Hematopoietic multipotent progenitor cell treated with erythropoietin and hydrocortisone succinate and interleukin-3 and kit ligand, for 8 days (in vitro differentiated cells): Measurements from ENCODE around the gene SNTA1.
"Not testable (repeated sequence)": the region's sequence is repeated elsewhere in the genome, so short reads cannot be mapped to it uniquely, and the experiment has no call there.

Source experiments
- DNase-seq: peaks from one replicate; pipeline ENCODE4 v3.0.0-alpha.2; 2015

Gene SNTA1

DNA sequence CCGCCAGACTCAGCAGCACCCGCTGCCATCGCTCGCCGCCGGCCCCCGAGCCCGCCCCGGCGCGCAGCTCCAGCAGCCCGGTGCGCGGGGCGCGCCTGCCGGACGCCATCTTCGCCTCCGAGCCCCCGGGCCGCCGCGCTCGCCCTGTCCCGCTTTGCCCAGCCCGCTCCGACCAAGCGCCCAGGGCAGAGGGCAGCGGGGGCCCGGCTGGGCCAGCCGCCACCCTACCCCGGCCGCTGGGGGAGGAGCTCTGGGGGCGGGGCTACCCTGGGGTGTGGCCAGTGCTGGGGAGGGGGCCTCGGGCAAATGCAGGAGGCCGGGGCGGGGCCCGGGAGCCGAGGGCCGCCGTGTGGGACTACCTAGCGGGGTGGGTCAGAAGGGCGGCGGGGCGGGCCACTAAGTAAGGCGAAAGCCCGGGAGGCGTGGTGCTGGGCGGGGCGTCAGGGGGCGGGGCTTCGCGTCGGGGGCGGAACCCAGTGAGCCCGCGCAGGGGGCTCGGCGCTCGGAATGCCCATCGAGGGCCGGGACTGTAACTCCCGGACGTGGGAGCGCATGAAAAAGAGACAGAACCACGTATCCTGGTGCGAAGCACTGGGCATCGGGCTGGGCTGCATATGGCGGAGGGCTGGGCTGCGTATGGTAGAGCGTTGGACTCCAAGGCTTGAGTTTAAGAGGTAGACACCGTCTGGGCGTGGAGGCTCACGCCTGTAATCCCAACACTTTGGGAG is at the start of gene SNTA1:
SNTA1 (minus strand) TSS at position 252 of the 728 bp plus-strand sequence; CDS start at position 109, 143 bp downstream.
- DNase-seq: peak; percentile 63

DNA sequence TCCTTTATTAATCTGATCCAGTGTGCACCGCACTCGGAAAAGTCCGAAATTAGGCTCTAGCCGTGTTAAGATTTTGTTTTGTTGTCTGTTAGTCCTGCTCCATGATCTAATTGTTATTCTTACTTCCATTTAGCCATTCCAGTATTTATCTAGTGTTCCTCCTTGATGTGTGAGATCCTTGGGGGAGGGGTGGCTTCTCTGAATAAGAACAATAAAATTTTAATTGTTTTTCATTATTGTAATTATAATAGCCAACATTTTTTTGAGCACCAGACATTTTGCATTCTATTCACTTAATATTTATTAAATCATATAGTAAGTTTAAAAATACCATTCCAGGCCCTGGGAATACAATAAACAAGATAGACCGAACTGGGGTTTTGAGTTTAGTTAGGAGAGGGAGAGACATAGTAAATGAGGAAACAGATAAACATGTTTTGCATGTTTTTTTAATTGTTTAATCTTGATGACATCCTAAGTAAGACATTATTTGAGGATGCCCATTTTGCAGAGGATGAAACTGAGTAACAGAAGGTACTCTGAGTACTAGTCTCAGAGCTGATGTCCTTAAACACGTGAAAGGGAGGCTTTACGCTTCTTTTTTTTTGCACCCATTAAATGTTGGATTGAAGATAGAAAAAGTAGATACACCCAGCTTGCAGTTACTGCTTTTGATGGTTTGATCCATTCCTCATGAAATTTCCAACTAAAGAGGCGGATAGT is 47.5 kb upstream of the SNTA1 start:
- DNase-seq: peak; percentile 15

DNA sequence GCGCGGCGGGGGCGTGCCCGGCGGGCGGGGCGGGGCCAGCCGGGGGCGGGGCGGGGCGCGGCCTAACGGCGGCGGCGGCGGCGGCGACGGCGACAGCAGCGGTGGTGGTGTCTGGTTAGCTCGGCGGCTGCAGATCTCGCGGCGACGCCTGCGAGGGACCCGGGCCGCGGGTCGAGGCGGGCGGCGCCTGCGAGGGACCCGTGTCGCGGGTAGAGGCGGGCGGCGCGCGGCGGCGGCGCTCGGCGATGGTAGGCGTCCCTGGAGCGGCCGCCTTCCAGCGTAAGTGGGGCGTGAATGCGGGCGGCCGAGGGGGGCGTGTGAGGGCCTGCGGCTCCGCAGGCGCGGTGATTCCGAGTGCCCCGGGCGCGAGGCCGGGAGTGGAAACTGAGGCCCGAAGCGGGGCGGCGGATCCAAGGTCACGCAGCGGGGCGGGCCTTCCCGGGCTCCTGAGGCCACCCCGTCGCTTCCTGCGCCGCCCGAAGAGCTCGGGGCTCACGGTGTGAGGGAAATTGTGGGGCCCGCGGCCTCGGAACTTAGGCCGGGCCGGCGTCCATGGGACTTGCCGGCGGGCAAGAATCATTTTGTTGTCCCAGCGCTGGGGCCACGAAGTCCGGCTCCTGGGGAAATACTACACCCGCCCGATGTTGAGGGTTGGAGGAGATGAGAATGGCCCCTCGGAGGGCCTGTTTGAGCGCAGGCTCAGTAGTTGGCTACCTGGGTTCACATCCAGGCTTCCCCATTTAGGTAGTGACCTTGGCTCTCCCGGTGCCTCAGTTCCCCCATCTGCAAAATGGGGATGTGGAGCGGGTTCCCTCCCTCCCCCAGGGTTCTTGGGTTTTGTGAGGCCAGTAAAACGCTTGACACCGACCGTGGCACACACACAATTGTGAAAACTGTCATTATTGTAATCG is 46.7 kb upstream of the SNTA1 start, which contains the start of gene CBFA2T2:
CBFA2T2 (plus strand) TSS at position 74 of the 911 bp plus-strand sequence; CDS start at position 246, 172 bp downstream.
- peak; percentile 54 for DNase-seq

DNA sequence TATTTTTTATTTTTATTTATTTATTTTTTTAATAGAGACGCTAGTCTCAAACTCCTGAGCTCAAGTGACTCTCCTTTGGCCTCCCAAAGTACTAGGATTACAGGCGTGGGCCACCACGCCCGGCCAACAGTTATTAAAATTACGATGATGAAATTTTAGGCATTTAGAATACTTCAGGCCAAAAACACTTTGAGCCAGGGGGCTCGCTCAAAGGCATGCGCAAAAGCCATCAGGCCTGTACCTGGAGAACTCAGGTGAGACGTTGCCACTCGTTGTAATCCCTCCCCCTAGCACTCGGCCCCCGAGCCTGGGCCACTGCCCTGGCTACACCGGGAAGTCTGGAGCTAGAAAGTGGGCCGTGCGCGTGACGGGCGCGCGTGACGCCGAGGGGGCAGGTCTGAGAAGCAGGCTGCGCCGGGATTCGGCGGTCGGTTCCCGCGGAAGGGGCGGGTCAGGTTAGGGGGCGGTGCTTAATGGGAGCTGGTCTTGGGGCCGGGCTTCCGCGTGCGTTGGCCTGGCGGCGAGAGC is 46.0 kb upstream of the SNTA1 start:
- peak; percentile 96 for DNase-seq

DNA sequence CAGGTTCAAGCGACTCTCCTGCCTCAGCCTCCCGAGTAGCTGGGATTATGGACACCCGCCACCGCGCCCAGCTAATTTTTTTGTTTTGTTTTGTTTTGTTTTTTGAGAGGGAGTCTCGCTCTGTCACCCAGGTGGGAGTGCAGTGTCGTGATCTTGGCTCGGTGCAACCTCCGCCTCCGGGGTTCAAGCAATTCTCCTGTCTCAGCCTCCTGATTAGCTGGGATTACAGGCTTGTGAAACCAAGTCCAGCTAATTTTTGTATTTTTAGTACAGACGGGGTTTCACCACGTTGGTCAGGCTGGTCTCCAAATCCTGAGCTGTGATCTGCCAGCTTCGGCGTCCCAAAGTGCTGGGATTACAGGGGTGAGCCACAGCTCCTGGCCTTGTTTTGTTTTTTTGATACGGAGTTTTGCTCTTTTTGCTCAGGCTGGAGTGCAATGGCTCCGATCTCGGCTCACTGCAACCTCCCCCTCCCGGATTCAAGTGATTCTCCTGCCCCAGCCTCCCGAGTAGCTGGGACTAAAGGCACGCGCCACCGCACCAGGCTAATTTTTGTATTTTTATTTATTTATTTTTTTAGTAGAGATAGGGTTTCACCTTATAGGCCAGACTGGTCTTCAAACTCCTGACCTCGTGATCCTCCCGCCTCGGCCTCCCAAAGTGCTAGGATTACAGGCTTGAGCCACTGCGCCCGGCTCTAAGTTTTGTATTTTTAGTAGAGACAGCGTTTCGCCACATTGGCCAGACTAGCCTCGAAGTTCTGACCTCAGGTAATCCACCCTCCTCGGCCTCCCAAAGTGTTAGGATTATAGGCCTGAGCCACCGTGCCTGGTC is 45.3 kb upstream of the SNTA1 start:
- not testable (repeated sequence) for DNase-seq

DNA sequence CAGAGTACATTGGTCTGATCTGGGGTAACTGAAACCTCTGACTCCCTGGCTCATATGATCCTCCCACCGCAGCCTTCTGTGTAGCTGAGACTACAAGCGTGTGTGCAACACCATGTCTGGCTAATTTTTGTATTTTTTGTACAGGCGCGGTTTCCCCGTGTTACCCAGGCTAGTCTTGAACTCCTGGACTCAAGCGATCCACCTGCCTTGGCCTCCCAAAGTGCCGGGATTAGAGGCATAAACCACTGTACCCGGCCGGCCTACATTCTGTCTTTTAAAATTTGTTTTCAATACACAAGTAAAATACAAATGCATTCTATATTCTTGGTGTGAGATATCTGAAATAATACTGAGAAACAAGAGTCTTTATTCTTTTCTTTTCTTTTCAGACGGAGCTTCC is 44.6 kb upstream of the SNTA1 start:
- no peak for DNase-seq

DNA sequence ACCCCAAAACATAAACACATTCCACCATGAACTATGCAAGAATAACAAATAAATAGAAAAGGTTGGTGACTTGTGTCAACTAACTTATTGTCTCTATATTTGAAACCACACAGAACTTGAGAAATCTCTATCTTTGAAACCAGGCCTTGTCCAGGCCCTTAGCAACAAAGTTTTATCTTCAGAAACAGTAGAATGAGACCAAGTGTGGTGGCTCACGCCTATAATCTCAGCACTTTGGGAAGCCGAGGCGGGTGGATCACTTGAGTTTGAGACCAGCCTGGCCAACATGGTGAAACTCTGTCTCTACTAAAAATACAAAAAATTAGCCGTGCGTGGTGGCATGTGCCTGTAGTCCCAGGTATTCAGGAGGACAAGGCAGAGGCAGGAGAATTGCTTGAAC is 39.6 kb upstream of the SNTA1 start:
- peak; percentile 55 for DNase-seq

DNA sequence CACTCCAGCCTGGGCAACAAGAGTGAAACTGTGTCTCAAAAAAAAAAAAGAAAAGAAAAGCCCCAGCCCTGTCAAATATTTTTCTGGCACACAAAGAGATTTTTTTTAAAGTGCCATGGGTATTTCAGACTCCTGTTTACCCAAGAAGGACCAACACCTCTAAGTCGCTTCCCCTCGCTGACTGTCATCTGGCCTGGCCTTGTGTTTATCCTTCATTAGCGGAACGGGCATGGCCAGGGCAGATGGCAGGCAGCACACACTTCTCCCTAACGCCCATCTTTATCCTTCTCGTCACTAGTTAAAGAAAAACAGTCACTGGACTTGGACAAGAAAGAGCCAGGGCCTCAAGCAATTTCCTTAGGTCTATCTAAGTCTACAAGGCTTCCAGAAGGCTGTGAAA is 39.0 kb upstream of the SNTA1 start:
- DNase-seq: no peak

DNA sequence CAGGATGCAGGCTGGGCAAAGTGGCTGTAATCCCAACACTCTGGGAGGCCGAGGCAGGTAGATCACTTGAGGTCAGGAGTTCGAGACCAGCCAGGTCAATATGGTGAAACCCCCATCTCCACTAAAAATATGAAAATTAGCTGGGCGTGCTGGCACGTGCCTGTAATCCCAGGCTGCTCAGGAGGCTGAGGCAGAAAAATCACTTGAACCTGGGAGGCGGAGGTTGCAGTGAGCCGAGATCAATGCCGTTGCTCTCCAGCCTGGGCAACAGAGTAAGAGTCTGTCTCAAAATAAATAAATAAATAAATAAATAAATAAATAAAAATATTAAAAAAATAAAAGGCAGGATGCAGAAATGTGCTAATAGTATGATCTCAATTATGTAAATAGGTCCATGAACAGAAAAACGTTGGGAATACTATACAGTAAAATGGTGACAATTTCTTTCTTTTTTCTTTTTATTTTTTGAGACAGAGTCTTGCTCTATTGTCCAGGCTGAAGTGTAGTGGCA is 37.9 kb upstream of the SNTA1 start:
- DNase-seq: no peak

DNA sequence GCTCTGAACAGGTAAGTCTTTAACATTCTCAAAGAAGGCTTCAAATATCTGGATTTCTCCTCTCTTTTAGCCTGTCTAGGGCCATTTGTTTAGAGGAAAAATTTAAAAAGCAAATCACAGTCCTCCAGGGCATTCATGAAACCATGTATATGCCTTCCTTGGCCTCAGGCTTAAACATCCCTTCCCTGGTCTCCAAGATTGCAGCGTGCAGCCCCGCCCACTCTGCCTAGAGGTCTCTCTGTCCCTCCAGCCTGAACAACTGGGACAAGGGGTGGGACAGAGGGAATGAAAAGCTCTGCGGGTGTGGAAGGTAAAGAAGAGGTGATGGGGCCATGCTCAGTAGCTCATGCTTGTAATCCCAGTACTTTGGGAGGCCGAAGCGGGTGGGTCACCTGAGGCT is 36.5 kb upstream of the SNTA1 start:
- no peak for DNase-seq

DNA sequence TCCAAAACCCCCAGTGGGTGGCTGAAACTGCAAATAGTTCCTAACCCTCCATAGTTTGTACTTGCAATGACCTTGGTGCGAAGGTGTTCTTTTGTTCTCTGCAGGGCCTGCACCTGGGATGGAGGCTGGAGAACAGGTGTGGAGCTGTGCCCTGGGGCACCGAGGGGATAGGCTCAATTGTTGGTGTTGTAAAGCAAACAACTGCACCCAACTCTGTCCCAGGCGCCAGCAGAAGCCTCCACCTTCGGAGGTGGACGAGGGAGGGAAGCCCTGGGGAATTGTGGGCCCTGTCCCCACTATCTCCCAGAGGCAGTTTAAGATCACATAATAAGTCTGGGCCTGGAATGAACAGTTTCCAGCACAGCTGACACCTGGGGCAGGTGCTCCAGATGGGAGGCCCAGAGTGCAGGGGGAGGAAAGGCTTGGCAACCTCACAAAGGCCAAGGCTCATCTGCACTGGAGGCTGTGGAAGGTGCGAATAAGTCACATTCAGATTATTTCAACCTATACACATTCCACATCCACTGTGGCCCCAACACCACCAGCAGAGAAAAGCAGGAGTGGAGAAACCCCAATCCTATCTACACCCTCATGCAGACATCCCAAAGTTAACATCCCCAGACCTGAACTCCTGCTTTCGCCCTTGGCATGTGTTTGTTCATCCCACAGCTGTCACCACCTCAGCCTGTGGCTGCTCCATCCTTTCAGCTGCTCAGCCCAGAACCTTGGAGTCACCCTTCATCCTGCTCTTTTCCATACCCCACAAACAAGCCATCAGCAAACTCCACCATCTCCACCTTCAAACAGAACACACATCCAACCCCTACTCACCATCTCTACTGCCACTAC is 34.0 kb upstream of the SNTA1 start:
- DNase-seq: no peak

DNA sequence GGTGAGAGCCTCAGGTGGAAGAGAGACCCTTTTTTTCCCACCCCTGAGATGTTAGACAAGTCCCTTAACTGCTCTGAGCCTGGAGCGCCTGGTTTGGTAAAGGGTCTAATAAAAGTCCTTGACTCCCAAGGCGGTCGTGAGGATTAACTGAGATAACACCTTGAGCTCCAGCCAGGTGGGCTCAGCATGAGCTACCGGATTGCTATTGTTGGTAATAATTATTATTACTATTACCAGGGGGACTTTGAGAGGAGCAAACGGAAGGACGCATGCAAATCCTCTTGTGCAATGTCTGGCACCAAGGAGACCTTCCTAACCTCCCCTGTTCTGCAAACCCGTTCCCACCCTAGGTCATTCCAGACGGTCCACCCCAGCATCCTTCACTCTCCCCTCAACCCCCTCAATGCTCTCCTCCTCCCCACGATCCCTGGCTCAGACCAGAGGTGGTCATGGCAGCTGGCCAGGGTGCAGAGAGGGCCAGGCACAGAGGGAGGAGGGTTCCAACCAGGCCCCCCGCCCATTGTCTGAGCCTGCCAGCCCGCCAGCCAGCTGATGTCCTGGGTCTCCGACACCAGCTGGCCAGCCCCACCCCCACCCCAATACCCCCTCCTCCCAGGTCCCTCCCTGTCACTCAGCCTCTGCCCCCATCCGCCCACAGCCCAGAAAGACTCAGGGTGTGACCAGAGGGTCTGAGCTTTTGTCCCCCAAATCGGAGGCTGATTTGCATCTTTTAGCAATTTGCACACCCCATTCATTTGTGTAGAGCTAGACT is 32.0 kb upstream of the SNTA1 start:
- DNase-seq: no peak

DNA sequence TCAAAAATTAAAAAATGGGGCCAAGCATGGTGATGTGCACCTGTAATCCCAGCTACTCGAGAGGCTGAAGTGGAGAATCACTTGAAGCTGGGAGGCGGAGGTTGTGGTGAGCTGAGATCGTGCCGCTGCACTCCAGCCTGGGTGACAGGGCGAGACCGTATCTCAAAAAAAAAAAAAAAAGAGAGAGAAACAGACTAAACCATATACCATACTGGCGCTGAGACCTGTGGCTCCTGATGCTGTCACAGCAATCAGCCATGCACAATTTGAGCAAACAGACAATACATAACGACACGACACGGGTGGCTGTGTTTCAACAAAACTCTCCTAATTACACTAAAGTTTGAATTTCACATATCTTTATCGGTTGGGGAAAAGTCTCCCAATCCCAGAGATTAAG is 31.4 kb upstream of the SNTA1 start:
- no peak for DNase-seq

DNA sequence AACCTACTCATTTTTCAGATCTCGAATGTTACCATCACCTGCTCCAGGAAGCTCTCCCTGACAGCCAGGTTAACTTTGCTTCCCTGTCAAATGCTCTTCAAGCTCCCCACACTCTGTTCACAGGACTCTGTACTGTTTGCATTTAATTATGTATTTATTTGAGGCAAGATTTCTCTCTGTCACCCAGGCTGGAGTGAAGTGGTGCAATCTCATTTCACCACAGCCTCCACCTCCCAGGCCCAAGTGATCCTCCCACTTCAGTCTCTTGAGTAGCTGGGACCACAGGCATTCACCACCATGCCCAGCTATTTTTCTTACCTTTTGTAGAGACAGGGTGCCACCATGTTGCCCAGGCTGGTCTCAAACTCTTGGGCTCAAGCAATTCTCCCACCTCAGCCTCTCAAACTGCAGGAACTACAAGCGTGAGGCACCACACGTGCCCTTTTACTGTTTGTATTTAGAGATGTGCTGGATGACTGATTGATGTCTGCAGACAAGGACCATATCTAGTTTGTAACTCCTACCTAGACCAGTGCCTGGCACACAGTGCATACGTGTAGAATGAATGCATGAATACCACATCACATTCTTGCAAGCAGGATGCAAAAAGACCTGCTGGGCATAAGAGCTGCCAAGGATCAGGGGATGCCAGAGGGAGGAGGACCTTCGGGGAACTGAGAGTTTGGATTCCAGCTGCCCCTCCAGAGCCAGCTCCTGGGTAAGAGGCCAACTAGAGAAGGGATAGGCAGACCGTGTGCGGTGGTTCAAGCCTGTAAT is 30.7 kb upstream of the SNTA1 start:
- no peak for DNase-seq

DNA sequence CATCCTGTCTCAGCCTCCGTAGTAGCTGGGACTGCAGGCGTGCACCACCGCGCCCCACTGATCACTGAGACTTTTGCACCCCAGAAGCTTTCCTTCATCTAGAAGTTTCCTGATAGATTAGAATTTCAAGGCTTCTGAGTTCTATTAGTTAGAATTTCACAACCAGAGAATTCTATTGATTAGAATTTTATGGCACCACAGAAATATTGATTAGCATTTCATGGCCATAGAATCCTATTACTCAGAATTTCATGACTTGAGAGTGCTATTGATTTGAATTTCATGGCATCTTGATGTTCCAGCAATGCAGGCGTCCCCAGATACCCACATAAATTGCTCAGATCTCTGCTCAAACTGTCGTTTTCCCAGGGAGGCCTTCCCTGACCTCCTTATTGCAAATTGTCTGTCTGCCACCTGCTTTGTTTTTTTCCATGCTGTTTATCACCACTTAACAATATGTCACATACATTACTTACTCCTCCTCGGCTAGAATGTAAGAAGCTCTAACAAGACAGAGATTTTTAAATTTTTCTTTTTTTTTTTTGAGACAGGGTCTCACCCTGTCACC is 29.4 kb upstream of the SNTA1 start:
- no peak for DNase-seq

DNA sequence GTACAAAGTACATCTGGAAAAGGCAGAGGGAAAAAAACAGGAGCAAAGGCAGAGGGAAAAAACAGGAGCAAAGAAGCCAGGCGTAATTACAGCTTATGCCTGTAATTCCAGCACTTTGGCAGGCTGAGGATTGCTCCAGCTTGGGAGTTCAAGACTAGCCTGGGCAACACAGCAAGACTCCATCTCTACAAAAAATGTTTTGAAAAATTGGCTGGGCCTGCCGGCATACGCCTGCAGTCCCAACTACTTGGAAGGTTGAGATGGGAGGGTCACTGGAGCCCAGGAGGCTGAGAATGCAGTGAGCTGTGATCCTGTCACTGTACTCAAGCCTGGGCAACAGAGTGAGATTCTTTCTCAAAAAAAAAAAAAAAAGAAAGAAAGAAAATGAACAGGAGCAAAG is 27.3 kb upstream of the SNTA1 start:
- DNase-seq: no peak

DNA sequence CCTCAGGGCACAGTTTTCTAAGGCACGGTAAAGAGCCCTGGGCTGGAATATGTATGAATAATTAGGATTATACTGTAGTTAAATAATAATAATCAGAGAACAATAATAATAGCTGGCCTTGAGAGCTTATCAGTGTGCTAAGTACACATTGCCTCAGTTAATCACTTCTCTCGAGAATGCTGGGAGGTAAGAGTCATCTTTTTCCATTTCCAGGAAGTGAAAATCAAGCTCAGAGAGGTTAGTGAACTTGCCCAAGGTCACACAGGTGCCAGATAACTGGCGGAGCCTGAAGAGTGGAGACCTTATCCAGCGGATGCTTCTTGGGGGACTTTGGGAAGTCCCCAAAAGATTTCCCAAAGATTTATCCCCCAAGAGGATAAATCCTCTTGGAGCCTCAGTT is 26.9 kb upstream of the SNTA1 start:
- no peak for DNase-seq

DNA sequence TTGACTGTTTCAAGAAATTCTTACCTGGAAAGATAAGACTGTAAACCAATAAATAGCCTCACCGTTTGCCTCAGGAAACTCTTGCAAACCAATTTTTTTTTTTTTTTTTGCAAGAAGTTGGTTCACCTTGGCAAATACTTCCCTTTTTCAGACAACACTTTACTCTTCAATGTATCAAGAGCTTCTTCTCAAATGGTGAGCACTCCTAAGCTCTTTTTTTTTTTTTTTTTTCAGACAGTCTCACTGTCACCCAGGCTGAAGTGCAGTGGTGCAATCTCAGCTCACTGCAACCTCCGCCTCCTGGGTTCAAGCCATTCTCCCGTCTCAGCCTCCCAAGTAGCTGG is 22.7 kb upstream of the SNTA1 start:
- no peak for DNase-seq
